Lower lobe of right lung (tissue), 2 donors: ENCODE data around the gene EPHB6. TPM values are rescaled to one million over a fixed set of nuclear protein-coding genes. Genes with fewer than 3 reads are reported as not detected.
A peak's percentile ranks its signal among the peaks of the same experiment; 100 is the strongest.

Source experiments
- ATAC-seq, 2 donors: fragments of 200-7000 bp; cut with Tn5 transposase; one replicate each; pipeline ENCODE4 v1.9.1; 2020 to 2022; ENCODE audit warnings: mild to moderate bottlenecking in 2 of 2, moderate library complexity in 2 of 2
- DNase-seq: peaks from one replicate; pipeline ENCODE4 v3.0.0-alpha.2; 2020
- H3K27ac ChIP-seq: fragments of 200-600 bp; one replicate; pipeline ENCODE4 v1.8.0; 2022
- H3K27me3 ChIP-seq: fragments of 200-600 bp; one replicate; pipeline ENCODE4 v1.8.0; 2022; ENCODE audit warnings: low read depth
- H3K36me3 ChIP-seq: fragments of 200-600 bp; one replicate; pipeline ENCODE4 v1.8.0; 2022; ENCODE audit warnings: mild to moderate bottlenecking
- H3K4me1 ChIP-seq: fragments of 200-600 bp; one replicate; pipeline ENCODE4 v1.8.0; 2022
- H3K4me3 ChIP-seq: fragments of 200-600 bp; one replicate; pipeline ENCODE4 v1.8.0; 2022; ENCODE audit warnings: mild to moderate bottlenecking
- H3K9me3 ChIP-seq: fragments of 200-600 bp; one replicate; pipeline ENCODE4 v1.8.0; 2022
- CTCF ChIP-seq: fragments of 200-600 bp; IDR thresholded peaks from one replicate; pipeline ENCODE4 v1.8.0; 2022; ENCODE audit warnings: antibody characterized with exemption, mild to moderate bottlenecking
- intact Hi-C: fragments of 100-400 bp; cut with DNase I; formaldehyde crosslinking; loops from one replicate; pipeline ENCODE4 v1.11.0; 2022
- total RNA-seq: library from RNA; stranded (reverse); fragmentation: NEBNext Ultra II Directional; extraction: Animal tissue kit (Norgen Biotek cat#: 25700); gene quantifications from one replicate; pipeline ENCODE4 v1.2.1, GENCODE V29; 2021
- donor health status: DM: no; HTN: yes; CAD: no; lungs with severe emphysema.

EPHB6 gene
- total RNA-seq, 1 donor from 2014 or later, result 12.2 TPM

- no peaks in the 10 kb centered on the region for H3K36me3 ChIP-seq
- H3K9me3 ChIP-seq, result no peaks in the 10 kb centered on the region
- intact Hi-C loops, result no loop called here
- no peak overlapping the region for H3K4me3 ChIP-seq
- peaks cover 8% of the 10 kb centered on the region for H3K27me3 ChIP-seq
- no peak overlapping the region for H3K27ac ChIP-seq
- no peak for TF ChIP-seq CTCF
- ATAC-seq, result no peak
- DNase-seq, result no peak
- no peaks in the 10 kb centered on the region for H3K4me1 ChIP-seq
Measured at GRCh38 chr7:142847353-142847752, 7.5 kb upstream of the EPHB6 start.

GRCh38 chr7:142851269-142851668, 3.6 kb upstream of the EPHB6 start:
- intact Hi-C loops, result no loop called here
- Histone ChIP-seq H3K27ac (no peak overlapping the region), H3K9me3 (no peaks in the 10 kb centered on the region), H3K4me3 (no peak overlapping the region), H3K4me1 (peaks cover 21% of the 10 kb centered on the region), H3K36me3 (no peaks in the 10 kb centered on the region), H3K27me3 (peaks cover 10% of the 10 kb centered on the region)
- ATAC-seq, result no peak
- no peak for DNase-seq
- TF ChIP-seq CTCF, result no peak

DNA sequence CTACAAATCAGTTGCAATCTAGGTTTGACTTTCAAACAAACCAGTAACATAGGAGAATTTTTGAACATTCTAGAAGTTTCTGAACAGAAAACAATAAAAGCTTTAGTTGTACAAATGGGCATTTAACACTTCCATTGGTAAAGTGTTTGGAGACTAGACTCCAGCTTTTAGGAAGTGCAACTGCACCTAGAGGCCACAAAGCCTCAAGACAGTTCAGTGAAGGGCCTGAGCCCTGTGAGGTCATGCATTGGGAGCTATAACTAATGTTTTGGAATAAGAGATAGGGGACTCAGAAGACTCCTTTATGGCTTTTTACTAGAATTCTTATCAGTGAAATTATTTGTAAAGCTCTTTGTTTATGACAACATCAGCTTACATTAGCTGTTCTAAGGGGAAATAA, 3.0 kb upstream of the EPHB6 start:
- no peaks in the 10 kb centered on the region for H3K9me3 ChIP-seq
- no peaks in the 10 kb centered on the region for H3K36me3 ChIP-seq
- H3K4me3 ChIP-seq, result no peak overlapping the region
- intact Hi-C loops, result no loop called here
- no peak for ATAC-seq
- H3K27me3 ChIP-seq, result peaks cover 10% of the 10 kb centered on the region
- H3K27ac ChIP-seq, result no peak overlapping the region
- DNase-seq, result no peak
- TF ChIP-seq CTCF, result no peak
- H3K4me1 ChIP-seq, result peaks cover 22% of the 10 kb centered on the region

DNA sequence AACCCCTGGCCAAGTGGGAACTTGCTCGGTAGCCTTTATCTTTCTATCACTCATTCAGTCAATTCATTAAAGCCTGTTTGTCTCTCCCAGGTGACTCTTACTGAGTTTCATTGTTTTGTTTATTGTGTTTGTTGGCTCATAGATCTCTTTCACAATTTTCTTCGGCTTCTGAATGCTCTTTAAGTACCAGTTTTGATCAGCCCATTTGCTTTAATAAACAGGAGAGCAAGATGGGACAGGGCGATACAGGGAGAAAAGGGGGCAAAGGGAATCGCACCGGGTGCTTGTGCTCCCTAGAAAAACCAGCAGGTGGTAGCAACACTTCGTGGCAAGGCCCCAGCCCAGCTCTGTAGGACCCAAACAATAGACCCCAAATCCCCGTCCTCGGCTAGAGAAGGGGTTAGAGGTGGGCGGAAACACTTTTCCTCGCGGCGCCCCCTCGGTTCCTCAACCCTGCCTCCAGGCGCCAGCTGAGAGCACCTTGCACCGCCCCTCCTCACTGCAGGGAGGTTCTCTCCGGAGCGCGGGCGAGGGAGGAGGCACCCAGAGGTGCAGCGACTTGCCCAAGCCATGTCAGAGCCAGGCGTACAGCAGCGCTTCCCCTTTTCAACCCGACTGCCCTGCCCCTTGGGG, 1.0 kb upstream of the EPHB6 start:
- DNase-seq (peak; percentile 85), ATAC-seq (peak; percentile 88 to 89)
- intact Hi-C loops, result no loop called here
- Histone ChIP-seq H3K4me3 (peak overlapping the region; percentile 59), H3K4me1 (peaks cover 22% of the 10 kb centered on the region), H3K27me3 (peaks cover 10% of the 10 kb centered on the region), H3K27ac (peak overlapping the region; percentile 74), H3K9me3 (no peaks in the 10 kb centered on the region), H3K36me3 (no peaks in the 10 kb centered on the region)
- peak; percentile 77 for TF ChIP-seq CTCF

DNA sequence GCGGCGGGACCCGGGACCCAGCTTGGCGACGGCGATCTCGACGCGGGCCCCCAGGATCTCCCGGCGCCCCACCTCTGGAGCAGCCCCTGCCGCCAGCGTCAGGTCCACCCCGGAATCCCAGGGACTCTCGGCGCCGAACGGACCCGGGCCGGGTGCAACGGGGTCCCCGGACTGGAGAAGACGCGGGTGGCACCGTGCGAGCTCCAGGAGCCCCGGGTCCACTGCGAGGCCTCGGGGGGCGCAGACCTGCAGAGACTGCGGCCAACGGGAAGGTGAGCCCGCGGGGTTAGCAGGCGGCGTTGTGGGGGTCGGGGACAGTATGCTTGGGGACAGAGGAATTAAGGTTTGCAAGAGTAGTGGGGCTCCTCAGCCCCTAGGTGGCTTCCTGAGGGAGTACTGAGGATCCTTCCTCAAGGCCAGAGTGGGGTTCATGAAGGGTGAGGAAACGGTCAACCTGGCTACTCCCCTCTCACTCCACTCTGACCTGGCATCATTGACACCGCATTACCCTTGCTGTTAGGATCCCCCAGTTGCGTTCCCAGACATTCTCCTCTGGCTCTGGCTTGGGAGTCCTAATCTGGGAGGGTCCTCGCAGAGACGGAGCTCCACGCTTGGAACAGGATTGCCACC, 353 bp downstream of the EPHB6 start:
- Histone ChIP-seq H3K9me3 (no peaks in the 10 kb centered on the region), H3K27ac (peak overlapping the region; percentile 74), H3K4me3 (peak overlapping the region; percentile 59), H3K36me3 (no peaks in the 10 kb centered on the region), H3K4me1 (peaks cover 22% of the 10 kb centered on the region), H3K27me3 (peaks cover 3% of the 10 kb centered on the region)
- TF ChIP-seq CTCF, result no peak
- ATAC-seq (peak; percentile 8 to 11), DNase-seq (no peak)
- intact Hi-C loops, result no loop called here
